ENCODE measurements around the gene OXTR.
A peak's percentile ranks its signal among the peaks of the same experiment; 100 is the strongest.

OXTR gene

DNA sequence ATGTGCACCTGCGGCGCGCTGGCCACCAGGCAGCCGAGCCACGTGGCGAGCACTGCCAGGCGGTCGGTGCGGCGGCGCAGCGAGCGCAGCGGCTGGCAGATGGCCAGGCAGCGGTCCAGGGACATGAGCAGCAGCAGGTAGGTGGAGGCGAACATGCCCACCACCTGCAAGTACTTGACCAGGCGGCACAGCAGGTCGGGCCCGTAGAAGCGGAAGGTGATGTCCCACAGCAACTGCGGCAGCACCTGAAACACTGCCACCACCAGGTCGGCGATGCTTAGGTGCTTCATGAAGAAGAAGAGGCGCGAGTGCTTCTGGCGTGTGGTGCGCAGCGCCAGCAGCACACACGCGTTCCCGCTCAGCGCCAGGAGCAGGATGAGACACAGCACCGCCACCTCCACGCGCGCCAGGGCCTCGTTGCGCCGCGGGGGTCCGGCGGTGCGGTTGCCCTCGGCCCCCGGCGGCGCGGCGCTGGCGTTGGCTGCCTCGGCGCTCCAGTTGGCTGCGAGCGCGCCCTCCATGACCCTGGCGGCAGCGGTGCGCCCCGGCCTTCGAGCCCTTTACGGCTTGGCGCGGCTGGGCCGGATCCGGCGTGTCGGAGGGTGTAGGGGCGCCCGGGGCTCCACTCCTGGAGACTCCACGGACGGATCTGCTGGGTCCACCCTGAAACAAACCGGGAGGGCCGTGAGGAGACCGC, 1.6 kb downstream of the OXTR start:
- peak; percentile 60 for DNase-seq (ENCODE audit: low spot score)

DNA sequence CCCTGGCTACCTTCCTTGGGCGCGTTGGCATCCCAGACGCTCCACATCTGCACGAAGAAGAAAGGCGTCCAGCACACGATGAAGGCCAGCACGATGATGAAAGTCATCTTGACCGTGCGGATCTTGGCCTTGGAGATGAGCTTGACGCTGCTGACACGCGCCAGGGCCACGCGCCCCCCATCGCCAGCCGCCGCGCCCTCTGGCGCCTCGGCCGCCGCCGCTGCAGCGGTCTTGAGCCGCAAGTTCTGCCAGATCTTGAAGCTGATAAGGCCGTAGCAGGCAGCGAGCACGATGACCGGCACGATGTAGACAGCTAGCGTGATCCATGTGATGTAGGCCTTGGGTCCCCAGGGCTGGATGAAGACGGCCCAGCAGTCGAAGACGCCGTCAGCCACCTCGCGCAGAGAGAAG, 2.2 kb downstream of the OXTR start:
- DNase-seq (ENCODE audit: low spot score), result no peak

GRCh38 chr3:8766148-8766547, 3.3 kb downstream of the OXTR start:
- DNase-seq (ENCODE audit: low spot score), result peak; percentile 1

GRCh38 chr3:8765528-8765927, 3.9 kb downstream of the OXTR start:
- DNase-seq (ENCODE audit: low spot score), result peak; percentile 1

GRCh38 chr3:8764528-8764927, 4.9 kb downstream of the OXTR start:
- DNase-seq (ENCODE audit: low spot score), result no peak

DNA sequence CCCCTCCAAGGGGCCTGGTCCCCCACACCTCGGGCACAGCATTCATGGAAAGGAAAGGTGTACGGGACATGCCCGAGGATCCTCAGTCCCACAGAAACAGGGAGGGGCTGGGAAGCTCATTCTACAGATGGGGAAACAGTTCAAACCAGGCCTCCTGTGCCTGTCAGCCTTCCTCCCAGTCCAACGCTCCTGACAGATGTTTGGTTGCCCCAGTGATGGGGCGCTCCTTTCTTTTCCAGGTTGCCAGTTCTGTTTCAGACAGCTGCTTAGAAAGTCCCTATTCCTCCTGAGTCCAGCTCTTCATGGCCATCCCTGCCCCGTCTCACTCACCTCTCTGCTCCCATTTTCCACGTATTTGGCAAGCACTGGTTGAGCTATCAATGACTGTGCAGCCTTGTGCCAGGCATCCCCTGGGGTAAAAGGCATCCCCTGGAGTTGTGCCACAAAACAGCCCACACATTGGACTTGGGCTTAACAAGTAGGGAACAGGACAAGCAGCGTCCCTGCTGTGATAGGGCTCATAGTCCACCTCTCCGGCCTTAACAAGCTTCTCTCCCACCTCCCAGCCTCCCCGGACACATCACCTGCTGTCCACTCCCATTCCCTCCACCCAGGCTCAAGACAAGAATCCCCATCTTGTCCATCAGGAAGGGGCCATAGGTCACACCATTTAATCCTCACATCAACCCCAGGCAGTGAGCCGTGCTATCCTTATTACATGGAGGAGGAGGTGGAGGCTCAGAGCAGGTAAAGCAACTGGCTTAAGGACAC, 6.6 kb downstream of the OXTR start:
- DNase-seq (ENCODE audit: low spot score), result no peak

- no peak for DNase-seq (ENCODE audit: low spot score)
Observed at GRCh38 chr3:8761866-8762265, 7.5 kb downstream of the OXTR start.

DNA sequence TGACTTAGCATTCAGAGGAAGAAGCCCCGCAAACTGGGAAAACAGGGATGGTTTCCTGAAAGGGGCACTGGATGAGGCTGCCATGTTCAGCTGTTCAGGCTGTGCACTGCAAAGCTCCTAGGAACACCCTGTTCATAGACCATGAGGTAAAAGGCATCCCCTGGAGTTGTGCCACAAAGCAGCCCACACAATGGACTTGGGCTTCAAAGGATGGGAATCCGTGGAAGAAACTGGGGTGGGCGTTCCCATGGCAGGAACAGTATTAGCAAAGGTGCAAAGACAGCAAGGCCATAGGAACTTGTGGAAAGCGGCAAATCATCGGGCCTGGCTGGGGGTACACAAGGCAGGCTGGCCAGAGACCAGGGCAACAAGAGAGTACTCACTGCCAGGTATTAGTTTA, 8.9 kb downstream of the OXTR start:
- no peak for DNase-seq (ENCODE audit: low spot score)

GRCh38 chr3:8760091-8760490, 9.3 kb downstream of the OXTR start:
- no peak for DNase-seq (ENCODE audit: low spot score)

DNA sequence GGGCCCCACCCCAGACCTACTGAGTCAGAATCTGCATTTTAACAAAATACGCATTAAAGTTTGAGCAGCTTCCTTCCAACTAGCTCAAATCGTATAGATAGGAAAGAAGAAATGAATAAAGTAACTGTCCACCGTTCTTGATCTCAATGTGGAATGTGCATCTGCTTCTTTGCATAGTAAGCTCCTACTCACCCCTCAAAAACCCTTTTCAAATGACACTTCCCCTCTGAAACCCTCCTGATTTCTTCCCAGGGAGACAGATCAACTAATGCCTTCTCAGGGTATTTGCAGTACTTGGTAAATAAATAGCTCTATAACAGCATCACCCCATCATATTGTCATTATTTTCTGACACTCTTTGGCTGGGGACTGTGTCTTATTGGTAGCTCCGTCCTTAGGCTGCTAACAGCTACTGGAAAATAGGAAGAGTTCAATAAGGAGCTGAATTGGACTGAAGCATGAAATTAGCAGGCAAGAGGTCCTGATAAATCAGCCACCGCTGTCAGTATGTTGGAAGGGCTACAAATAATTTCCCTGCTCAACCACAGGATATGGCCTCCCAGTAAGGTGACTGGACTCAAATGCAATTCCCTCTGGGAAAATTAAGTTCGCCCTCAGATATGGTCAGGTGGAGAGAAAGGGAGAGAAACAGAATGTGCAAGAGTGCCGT, 10.2 kb downstream of the OXTR start:
- DNase-seq (ENCODE audit: low spot score), result no peak

GRCh38 chr3:8757551-8758518, 11.6 kb downstream of the OXTR start:
- no peak for DNase-seq (ENCODE audit: low spot score)

GRCh38 chr3:8756671-8757070, 12.7 kb downstream of the OXTR start:
- no peak for DNase-seq (ENCODE audit: low spot score)

- no peak for DNase-seq (ENCODE audit: low spot score)
Observed at GRCh38 chr3:8755564-8756237, 13.7 kb downstream of the OXTR start.

DNA sequence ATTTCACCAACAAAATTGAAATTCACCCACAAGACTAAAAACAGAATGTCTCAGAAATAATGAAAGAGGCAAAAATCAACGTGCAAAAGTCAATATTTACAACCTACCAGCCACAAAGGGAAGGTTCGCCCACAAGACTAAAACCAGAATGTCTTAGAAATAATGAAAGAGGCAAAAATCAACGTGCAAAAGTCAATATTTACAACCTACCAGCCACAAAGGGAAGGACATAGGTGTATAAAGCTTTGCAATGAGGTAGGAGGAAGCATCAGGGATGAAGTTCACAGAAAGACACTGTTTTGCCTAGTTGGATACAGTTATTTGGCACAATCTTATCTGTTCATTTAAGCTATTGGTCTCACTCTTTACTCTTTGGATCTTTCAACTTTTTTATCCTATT, 14.3 kb downstream of the OXTR start:
- DNase-seq (ENCODE audit: low spot score), result no peak

- DNase-seq (ENCODE audit: low spot score), result no peak
Observed at GRCh38 chr3:8752832-8753231, 16.6 kb downstream of the OXTR start.

GRCh38 chr3:8749316-8749715, 20.1 kb downstream of the OXTR start:
- DNase-seq (ENCODE audit: low spot score), result no peak

GRCh38 chr3:8746780-8747345, 22.6 kb downstream of the OXTR start:
- DNase-seq (ENCODE audit: low spot score), result no peak

DNA sequence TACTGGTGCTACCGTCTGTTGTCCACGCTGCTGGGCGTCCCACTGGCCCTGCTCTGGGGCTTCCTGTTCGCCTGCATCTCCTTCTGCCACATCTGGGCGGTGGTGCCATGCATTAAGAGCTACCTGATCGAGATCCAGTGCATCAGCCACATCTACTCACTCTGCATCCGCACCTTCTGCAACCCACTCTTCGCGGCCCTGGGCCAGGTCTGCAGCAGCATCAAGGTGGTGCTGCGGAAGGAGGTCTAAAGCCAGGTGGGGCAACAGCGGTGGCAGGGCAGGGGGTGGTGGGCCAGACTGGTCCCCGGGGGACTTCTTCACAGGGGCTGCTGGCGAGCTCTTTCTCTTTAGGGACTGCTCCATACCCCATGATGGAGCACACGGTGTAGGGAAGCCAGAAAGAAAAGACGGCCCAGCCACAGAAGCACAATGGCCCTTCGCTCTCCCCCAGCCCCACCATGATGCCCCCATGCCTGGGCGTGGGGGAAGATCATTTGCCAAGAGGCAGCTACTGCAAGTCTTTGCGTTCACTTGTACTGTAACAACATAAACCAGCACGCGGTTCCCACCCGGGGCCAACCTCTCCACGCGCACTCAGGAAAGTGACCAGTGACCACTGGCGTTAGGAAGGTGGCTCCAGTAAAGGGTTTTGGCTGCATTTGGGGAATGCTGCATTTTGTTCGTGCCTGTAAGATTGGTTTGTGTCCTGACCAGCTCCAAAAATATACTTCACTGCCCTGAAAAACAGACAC, 23.6 kb downstream of the OXTR start:
- no peak for DNase-seq (ENCODE audit: low spot score)

DNA sequence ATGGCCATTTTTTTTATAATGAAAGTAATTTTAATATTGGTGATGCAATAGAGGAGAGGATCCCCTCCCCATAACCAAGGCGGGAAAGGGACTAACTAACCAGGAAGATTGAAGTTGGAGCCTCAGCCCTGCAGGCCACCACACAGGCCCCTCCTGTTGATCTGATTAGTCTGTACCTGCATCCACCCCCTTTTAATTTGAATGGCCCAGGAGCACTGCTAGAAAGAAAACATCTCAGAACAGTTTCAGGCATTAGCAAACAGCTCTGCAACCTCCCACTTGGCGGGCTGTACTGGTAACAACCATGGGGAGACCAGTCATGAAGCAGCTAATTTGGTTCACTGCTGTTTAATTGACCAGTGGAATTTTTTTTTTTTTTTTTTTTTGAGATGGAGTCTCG, 25.5 kb downstream of the OXTR start:
- DNase-seq (ENCODE audit: low spot score), result no peak

DNA sequence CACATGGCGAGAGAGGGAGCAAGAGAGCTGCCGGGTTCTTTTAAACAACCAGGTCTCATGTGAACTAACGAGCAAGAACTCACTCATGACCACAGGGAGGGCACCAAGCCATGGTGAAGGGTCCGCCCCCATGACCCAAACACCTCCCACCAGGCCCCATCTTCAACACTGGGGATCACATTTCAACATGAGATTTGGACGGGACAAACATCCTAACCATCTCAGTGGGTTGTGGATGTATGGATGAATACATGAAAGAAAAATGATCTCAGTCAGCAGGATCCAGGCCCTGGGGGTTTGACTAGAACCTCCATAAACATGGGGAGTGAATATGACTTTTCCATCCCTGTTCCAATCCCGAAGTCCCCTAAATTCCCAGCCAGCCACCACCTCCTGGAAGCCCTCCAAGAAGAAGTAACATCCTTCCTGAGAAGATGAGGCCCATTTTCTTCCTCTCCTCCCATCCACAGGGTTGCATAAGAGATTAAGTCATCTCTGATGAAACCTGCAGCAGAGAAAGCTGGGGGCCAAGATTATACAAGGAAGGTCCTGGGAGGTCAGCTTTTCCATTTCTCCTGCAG, 26.3 kb downstream of the OXTR start:
- peak; percentile 40 for DNase-seq (ENCODE audit: low spot score)
